Fibroblast of skin of left quadriceps (primary cell): ENCODE data around the gene MTG2.
"Not testable (repeated sequence)": the region's sequence is repeated elsewhere in the genome, so short reads cannot be mapped to it uniquely, and the experiment has no call there.

Experiments used
- DNase-seq, 2 experiments: peaks; one replicate each; pipeline ENCODE4 v3.0.0-alpha.2; 2013; ENCODE audit warnings: low read depth in 2 of 2

MTG2 gene

GRCh38 chr20:62145688-62146018, 37.2 kb upstream of the MTG2 start:
- DNase-seq: no peak

GRCh38 chr20:62146019-62146755, 36.6 kb upstream of the MTG2 start:
- DNase-seq: no peak

GRCh38 chr20:62147125-62147524, 35.7 kb upstream of the MTG2 start:
- DNase-seq: no peak

- DNase-seq: no peak
Measured at GRCh38 chr20:62147528-62147927, 35.3 kb upstream of the MTG2 start.

- not testable (repeated sequence) for DNase-seq
Measured at GRCh38 chr20:62148383-62148782, 34.4 kb upstream of the MTG2 start.

GRCh38 chr20:62148908-62149314, 33.9 kb upstream of the MTG2 start:
- DNase-seq: no peak

- no peak for DNase-seq
Measured at GRCh38 chr20:62149532-62150309, 33.1 kb upstream of the MTG2 start.

- DNase-seq: no peak
Measured at GRCh38 chr20:62150310-62150575, 32.6 kb upstream of the MTG2 start.

- DNase-seq: no peak
Measured at GRCh38 chr20:62151225-62151624, 31.6 kb upstream of the MTG2 start.

- no peak for DNase-seq
Measured at GRCh38 chr20:62151835-62152364, 30.9 kb upstream of the MTG2 start.

- DNase-seq: no peak
Measured at GRCh38 chr20:62155428-62156253, 27.2 kb upstream of the MTG2 start.

- DNase-seq: no peak
Measured at GRCh38 chr20:62156254-62156556, 26.6 kb upstream of the MTG2 start.

GRCh38 chr20:62156592-62157386, 26.0 kb upstream of the MTG2 start:
- no peak for DNase-seq

- no peak for DNase-seq
Measured at GRCh38 chr20:62157387-62158087, 25.3 kb upstream of the MTG2 start.

GRCh38 chr20:62158088-62158400, 24.8 kb upstream of the MTG2 start:
- DNase-seq: no peak

GRCh38 chr20:62158541-62158940, 24.3 kb upstream of the MTG2 start:
- no peak for DNase-seq

- DNase-seq: no peak
Measured at GRCh38 chr20:62159052-62159451, 23.8 kb upstream of the MTG2 start.

- no peak for DNase-seq
Measured at GRCh38 chr20:62159839-62160238, 23.0 kb upstream of the MTG2 start.

- no peak for DNase-seq
Measured at GRCh38 chr20:62160253-62160652, 22.6 kb upstream of the MTG2 start.

GRCh38 chr20:62160876-62161275, 22.0 kb upstream of the MTG2 start:
- no peak for DNase-seq

- no peak for DNase-seq
Measured at GRCh38 chr20:62161347-62161746, 21.5 kb upstream of the MTG2 start.
